Common myeloid progenitor, CD34-positive (primary cell): ENCODE results near the gene NEIL1.

Experiments used
- CTCF ChIA-PET: fragments of 350-600 bp; sonication (Branson Sonifier 250); formaldehyde crosslinking; loops from one replicate; lab custom pipeline; 2021; ENCODE audit warnings: antibody characterized with exemption; lab: Charles Lee
- POLR2A ChIA-PET: fragments of 350-600 bp; sonication (Branson Sonifier 250); formaldehyde crosslinking; loops from one replicate; lab custom pipeline; 2021; ENCODE audit warnings: antibody characterized with exemption; lab: Charles Lee
- DNase-seq, 3 donors: peaks; one replicate each; pipeline versions ENCODE4 v3.0.0 to v3.0.0-alpha.2; 2013
- H3K27ac ChIP-seq, 2 experiments: 1 replicate in 1 of 2; 2 replicates in 1 of 2; pipeline ENCODE4 v1.7.0; 2013; ENCODE audit warnings: inconsistent platforms in 2 of 2, low read length in 2 of 2, mild to moderate bottlenecking in 2 of 2, low read depth in 1 of 2, moderate library complexity in 1 of 2; ENCODE audit not compliant: severe bottlenecking in 2 of 2, insufficient read depth in 1 of 2, poor library complexity in 1 of 2
- H3K27me3 ChIP-seq, 5 experiments: replicated peaks in 2 of 5; 1 replicate in 3 of 5; 2 replicates in 2 of 5; pipeline versions ENCODE4 v1.6.1 to v1.7.0; 2013; ENCODE audit warnings: low read length in 4 of 5, mild to moderate bottlenecking in 2 of 5, moderate library complexity in 2 of 5, inconsistent platforms in 1 of 5; ENCODE audit not compliant: insufficient read depth in 5 of 5, control insufficient read depth in 4 of 5
- H3K36me3 ChIP-seq, 4 experiments: 1 replicate in 2 of 4; 2 replicates in 2 of 4; pipeline versions ENCODE4 v1.6.1 to v1.7.0; 2013; ENCODE audit warnings: low read length in 3 of 4, control low read depth in 1 of 4, mild to moderate bottlenecking in 1 of 4; ENCODE audit not compliant: control insufficient read depth in 4 of 4, insufficient read depth in 4 of 4
- H3K4me1 ChIP-seq, 4 experiments: 1 replicate in 3 of 4; 2 replicates in 1 of 4; pipeline versions ENCODE4 v1.6.1 to v1.7.1; 2013; ENCODE audit warnings: low read length in 3 of 4, mild to moderate bottlenecking in 3 of 4, control low read depth in 1 of 4, inconsistent platforms in 1 of 4, moderate library complexity in 1 of 4; ENCODE audit not compliant: control insufficient read depth in 4 of 4, insufficient read depth in 4 of 4; ENCODE audit errors: control extremely low read depth in 1 of 4
- H3K4me3 ChIP-seq, 7 experiments: 1 replicate in 4 of 7; 2 replicates in 3 of 7; pipeline versions ENCODE4 v1.5.1 to v1.7.0; 2013; ENCODE audit warnings: mild to moderate bottlenecking in 7 of 7, low read length in 6 of 7, moderate library complexity in 6 of 7, inconsistent platforms in 2 of 7, low read depth in 2 of 7, control low read depth in 1 of 7; ENCODE audit not compliant: insufficient read depth in 4 of 7, control insufficient read depth in 1 of 7; ENCODE audit errors: extremely low read depth in 1 of 7
- H3K9me3 ChIP-seq, 5 experiments: 1 replicate in 4 of 5; 2 replicates in 1 of 5; pipeline versions ENCODE4 v1.6.1 to v1.7.1; 2013; ENCODE audit warnings: low read length in 4 of 5, mild to moderate bottlenecking in 2 of 5, inconsistent platforms in 1 of 5, low read depth in 1 of 5, moderate library complexity in 1 of 5; ENCODE audit not compliant: control insufficient read depth in 4 of 5, insufficient read depth in 2 of 5; ENCODE audit errors: control extremely low read depth in 1 of 5
- WGBS: methylation state at CpG from one replicate; pipeline ENCODE4 v1.1.5; 2013; ENCODE audit not compliant: insufficient coverage; 5-methylcytosine and 5-hydroxymethylcytosine counted together

The NEIL1 gene

DNA sequence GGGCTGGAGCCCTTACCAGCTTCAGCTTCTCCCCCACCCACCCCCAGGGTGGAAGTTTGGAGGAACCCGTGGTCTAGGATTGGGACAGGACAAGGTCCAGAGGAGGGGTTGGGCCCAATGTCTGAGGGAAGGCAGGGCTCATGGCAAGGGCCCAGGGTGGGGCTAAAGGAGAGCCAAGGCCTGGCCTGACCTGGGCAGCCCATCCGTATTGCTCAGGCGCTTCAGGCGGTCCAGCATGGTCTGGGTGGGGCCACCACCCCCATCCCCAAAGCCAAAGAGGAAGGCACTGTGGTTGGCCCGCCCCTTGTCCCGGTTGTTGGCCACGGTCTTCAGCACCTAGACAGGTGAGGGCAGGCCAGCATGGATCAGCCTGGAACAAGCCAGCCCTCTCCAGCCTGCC, 14.0 kb downstream of the NEIL1 start:
- DNase-seq: no peak
- Histone ChIP-seq H3K9me3 (no peaks in the 10 kb centered on the region), H3K36me3 (peaks cover 2 to 81% (median 62%) of the 10 kb centered on the region in 4 experiments), H3K27me3 (no peaks in the 10 kb centered on the region), H3K27ac (no peak overlapping the region), H3K4me3 (no peak overlapping the region), H3K4me1 (no peaks in the 10 kb centered on the region)
- CTCF ChIA-PET: no interaction called here
- POLR2A ChIA-PET: no interaction called here
- 100% methylated on average over 3 of the region's 7 CpGs for WGBS

DNA sequence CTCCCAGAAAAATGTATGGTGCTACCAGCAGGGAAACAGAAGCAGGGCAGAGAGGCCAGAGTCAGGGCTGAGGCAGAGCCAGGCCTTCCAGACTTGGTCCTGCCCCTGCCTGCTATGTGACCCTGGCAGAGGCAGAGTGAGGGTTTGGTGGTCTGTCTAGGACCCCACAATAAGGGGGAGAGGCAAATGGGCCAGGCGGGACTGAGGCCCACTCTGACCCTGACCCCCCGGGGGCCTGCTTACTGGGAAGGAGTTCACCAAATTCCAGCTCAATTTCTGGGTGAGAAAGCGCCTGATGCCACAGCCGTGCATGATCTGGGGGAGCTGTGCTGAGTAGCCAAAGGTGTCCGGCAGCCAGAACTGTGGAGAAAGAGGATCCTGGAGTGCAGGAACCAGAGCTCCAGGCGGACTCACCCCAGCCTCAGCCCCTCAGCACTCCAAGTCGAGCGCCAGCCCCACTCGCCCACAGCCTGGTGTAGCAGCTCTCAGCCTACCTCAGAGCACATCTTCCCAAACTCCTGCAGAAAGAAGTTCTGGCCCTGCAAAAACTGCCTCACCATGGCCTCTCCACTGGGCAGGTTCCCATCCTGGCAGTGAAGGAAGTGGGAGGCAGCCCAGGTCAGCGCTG, 14.6 kb downstream of the NEIL1 start:
- H3K36me3 ChIP-seq: peaks cover 2 to 81% (median 63%) of the 10 kb centered on the region in 4 experiments
- WGBS: 100% methylated on average over 6 of the region's 10 CpGs
- DNase-seq: no peak
- CTCF ChIA-PET: no interaction called here
- no peaks in the 10 kb centered on the region for H3K27me3 ChIP-seq
- H3K9me3 ChIP-seq: no peaks in the 10 kb centered on the region
- H3K27ac ChIP-seq: no peak overlapping the region
- no peaks in the 10 kb centered on the region for H3K4me1 ChIP-seq
- POLR2A ChIA-PET: no interaction called here
- H3K4me3 ChIP-seq: no peak overlapping the region

DNA sequence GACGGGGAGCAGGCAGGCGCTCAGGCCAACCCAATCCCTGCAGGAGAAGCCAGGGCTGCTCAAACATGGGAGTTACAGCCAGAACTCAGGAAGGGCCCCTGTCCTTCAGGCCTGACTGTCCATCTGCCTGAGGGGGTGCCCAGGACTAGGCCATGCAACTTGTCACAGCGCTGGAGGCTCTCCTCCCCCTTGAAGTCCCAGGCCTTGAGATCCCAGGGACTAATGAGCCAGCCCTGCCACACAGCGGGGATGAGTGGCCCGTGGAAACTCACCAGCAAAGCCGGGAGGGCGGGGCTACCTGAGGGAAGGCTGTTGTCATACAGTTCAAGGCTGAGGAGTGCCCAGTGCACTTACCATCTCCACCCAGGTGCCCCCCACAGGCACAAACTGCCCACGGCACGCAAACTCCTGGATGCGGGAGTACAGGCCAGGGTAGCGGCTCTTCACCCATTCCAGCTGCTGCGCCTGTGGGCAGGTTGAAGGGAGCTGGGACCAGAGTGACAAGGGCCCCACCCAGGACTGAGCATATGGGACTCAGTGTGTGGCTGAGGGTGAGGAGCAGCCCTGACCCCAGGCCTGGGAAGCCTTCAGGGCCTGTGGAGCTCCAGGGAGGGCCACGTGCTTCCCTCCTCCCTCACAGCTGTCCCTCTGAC, 15.3 kb downstream of the NEIL1 start:
- no peak for DNase-seq
- peaks cover 4 to 83% (median 65%) of the 10 kb centered on the region in 4 experiments for H3K36me3 ChIP-seq
- no peak overlapping the region for H3K27ac ChIP-seq
- H3K4me1 ChIP-seq: no peaks in the 10 kb centered on the region
- whole genome bisulfite sequencing: 98% methylated on average over 7 of the region's 13 CpGs
- no peak overlapping the region for H3K4me3 ChIP-seq
- CTCF ChIA-PET: interaction anchor here (1.1 kb wide), 1 partner anchor 11 kb away, joined by 3 read pairs; no protein-coding TSS in a partner anchor
- no peaks in the 10 kb centered on the region for H3K27me3 ChIP-seq
- POLR2A ChIA-PET: no interaction called here
- no peaks in the 10 kb centered on the region for H3K9me3 ChIP-seq

DNA sequence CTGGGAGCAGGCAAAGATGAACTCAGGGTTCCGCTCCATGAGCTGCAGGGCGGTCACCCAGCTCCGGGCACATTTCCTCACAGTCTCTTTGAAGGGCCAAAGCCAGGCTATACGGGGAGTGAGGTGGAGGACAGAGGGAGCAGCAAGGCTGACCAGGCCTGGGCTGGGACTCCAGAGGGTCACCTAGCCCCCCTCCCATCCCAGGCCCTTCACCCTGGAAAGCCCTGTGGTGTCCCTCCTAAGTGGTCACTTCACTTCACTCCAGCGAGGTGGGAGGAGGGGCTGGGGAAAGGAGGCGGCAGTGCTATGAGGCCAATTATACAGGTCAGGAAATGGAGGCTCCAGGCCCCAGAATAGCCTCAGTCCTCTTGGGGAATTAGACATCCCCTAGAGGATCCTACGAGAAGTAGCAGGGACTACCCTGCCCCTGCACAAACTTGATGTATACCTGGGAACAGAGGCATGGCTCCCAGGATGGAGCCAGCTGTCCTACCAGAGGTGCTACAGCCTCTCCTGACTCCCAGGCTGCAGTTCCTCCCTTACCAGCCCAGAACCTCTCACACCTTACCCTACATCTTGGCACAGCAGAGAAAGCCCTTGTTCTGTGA, 15.9 kb downstream of the NEIL1 start:
- WGBS: 100% methylated on average over 4 of the region's 7 CpGs
- no peak for DNase-seq
- H3K4me1 ChIP-seq: peaks cover 0 to 6% (median 2%) of the 10 kb centered on the region in 4 experiments
- H3K4me3 ChIP-seq: no peak overlapping the region
- H3K27me3 ChIP-seq: no peaks in the 10 kb centered on the region
- ChIA-PET CTCF (interaction anchor here (1.1 to 1.7 kb wide), 2 partner anchors 12 to 319 kb away, joined by 3 to 4 read pairs; no protein-coding TSS in a partner anchor), POLR2A (interaction anchor here (0.6 kb wide), 1 partner anchor 10 kb away, joined by 3 read pairs; no protein-coding TSS in a partner anchor)
- H3K27ac ChIP-seq: no peak overlapping the region
- no peaks in the 10 kb centered on the region for H3K9me3 ChIP-seq
- peaks cover 4 to 87% (median 66%) of the 10 kb centered on the region in 4 experiments for H3K36me3 ChIP-seq

DNA sequence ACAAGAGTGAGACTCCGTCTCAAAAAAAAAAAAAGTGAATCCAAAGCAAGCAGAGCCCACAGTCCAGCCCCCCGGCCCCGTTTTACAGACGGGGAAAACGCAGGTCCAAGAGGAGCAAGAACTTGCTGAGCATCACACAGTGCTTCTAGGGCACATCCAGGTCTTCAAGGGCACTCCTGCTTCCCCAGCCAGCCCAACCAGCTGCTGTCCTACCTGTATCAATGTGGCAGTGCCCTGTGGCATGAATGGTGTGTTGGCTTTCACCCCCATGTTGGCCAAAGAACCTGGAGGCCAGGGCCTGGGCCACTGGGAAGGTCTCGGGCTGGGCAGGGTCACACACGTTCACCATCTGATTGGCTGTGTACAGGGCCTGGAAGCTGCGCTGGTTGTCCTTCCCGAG, 16.9 kb downstream of the NEIL1 start:
- CTCF ChIA-PET: interaction anchor here (1.7 kb wide), 1 partner anchor 318 kb away, joined by 4 read pairs; no protein-coding TSS in a partner anchor
- peaks cover under 1 to 9% (median 5%) of the 10 kb centered on the region in 4 experiments for H3K4me1 ChIP-seq
- H3K36me3 ChIP-seq: peaks cover 2 to 77% (median 57%) of the 10 kb centered on the region in 4 experiments
- DNase-seq: no peak
- 97% methylated on average over 9 of the region's 9 CpGs for WGBS
- no peaks in the 10 kb centered on the region for H3K27me3 ChIP-seq
- H3K9me3 ChIP-seq: no peaks in the 10 kb centered on the region
- H3K27ac ChIP-seq: no peak overlapping the region
- POLR2A ChIA-PET: no interaction called here
- H3K4me3 ChIP-seq: no peak overlapping the region

DNA sequence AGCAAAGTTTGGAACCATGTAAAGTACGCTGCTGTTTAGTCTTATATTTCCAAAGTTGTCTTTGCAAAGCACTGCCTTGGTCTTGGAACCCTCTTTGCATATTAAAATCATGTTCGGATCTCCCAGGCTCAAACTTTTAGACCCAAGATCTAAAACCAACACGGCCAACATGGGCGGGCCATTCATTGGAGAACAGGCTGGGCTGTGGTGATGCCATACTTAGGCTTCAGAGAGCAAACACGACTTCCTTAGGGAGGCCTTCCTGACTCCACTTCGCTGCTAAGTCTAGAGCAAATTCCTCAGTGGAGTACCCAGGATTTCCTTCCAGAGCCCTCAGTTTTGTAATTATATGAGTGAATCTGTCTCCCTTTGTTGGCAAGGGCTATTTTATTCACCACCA, 18.0 kb downstream of the NEIL1 start:
- CTCF ChIA-PET: no interaction called here
- H3K9me3 ChIP-seq: no peaks in the 10 kb centered on the region
- no peaks in the 10 kb centered on the region for H3K27me3 ChIP-seq
- no peak overlapping the region for H3K27ac ChIP-seq
- H3K36me3 ChIP-seq: peaks cover 2 to 72% (median 50%) of the 10 kb centered on the region in 4 experiments
- H3K4me1 ChIP-seq: peaks cover 5 to 20% (median 14%) of the 10 kb centered on the region in 4 experiments
- POLR2A ChIA-PET: no interaction called here
- no peak for DNase-seq
- 96% methylated on average over 5 of the region's 6 CpGs for WGBS
- H3K4me3 ChIP-seq: no peak overlapping the region
